HG03342 (cell line): ENCODE measurements around the gene CCL28.

Experiments
- ATAC-seq: cut with Tn5 transposase; IDR thresholded peaks from one replicate; pipeline ENCODE4 v1.9.1; 2021; ENCODE audit warnings: mild to moderate bottlenecking, moderate library complexity; ENCODE audit not compliant: unreplicated experiment

CCL28 gene

DNA sequence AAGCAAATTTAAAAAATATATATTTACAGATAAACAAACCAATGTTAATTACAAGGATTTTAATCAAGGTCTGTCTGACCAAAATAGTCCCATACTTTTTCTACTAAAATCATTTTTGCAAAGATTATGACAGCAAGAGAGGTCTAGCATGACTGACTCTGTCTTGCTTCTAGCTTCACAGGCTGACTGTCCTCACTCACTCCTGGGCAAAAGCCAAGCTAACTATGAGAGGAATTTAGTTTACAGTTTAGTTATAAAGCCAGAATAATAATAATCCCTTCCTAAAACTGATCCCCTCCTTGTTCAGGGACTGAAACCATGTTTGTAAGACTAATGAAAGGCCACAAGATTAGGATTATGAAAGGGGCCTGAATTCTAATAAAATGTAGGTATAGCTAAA, 53.5 kb downstream of the CCL28 start:
- ATAC-seq: no peak

DNA sequence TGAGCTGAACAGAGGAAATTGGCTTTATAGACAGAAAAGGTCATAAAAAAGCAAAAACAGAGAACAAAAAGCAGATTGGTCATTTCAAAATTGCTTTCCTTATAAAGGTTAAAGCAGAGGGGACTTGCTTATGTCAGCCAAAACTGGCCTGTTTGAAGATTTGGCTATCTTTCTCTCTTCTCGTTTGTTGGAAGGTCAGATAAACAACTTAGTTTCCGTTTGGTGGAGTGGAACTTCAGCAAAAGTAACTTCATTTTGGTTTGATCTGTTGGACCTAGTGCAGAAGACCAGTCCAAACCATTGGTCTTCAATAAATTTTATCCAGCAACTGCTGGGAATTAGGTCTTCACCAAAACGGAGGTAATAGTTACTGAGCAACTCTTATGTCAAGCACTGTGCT, 53.9 kb downstream of the CCL28 start:
- ATAC-seq: no peak

DNA sequence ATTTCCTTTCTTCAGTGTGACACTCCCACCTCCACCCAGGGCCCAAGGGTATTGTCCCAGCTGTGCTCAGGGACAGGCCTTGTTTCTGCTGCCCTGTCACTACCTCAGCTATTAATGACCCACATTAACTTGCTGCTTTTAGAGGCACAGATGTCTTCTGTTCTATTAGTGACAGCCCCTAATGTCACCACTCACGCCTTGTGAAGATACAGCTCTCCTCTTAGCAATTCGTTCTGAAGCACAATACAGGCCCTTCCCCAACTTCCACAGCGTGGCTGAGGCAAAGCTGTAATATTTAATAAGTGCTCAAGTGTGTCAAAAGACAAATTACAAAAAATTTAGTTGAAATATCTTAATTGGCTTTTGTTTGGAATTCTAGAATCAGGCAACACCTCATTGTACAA, 54.3 kb downstream of the CCL28 start:
- no peak for ATAC-seq

DNA sequence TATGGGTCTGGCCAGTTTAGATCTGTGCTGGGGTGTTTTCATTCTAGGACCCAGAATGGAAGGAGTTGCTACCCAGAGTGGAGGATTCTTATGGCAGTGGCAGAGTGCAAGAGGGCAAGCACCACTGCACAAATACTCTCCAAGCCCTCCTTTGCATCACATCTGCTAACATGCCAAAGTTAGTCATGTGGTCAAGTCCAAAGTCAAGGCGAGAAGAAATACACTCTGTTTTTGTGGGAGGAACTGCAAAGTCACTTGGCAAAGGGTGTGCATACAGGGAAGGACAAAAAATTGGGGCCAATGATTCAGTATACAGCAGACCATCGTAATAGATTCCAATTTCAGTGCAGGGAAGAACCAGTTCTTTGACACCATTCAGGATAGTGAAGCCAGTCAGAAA, 55.1 kb downstream of the CCL28 start:
- no peak for ATAC-seq

DNA sequence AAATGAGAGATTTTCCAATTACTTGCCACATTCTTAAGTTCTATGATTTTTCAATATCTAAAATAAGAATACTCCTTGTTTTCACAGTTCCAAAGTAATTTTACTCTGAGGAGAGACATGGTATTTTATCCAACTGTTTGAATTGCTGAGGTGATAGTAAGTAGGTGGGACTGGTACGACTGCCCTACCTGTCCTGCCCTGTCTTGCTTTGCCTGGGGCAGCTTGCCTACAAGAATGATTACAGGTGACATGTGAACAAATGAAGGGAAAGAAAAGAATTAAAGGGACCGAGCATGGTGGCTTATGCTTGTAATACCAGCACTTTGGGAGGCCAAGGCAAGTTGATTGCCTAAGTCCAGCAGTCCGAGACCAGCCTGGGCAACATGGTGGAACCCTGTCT, 57.4 kb downstream of the CCL28 start:
- ATAC-seq: no peak

DNA sequence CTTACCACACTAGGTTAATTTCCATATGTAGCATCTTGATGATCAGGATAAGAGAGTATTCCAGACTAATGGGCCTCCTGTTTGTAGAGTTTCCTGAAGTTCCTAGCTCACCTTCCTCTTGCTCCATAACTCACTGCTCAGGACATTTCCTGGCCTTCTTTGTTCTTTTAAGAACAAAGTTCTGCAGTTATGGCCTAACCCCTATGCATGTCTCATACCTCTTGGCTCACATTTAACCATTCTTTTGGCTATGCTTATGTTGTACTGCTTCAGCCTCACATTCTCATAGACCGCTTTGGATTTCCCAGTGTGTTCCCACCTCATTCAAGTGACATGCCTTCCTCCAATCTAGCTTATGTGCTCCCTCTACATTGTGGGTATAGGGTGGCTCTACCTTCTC, 58.5 kb downstream of the CCL28 start:
- ATAC-seq: no peak

DNA sequence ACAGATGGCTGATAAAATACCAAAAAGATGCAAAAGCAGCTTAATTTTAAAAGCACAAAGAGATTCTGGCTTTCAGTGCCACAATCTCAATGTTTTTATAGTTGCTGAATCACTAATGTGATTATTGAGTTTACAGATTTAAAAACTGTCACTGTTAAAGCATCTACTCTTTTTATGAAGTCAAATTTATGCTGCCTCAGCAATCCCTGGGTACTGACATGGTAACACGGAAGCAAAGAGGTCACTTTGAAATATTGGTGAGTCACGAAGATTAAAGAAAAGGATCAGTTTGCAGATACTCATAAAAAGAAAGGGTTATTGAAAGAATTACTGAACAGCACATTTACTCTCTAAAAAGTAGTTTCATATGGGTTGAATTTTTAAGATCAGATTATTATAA, 59.3 kb downstream of the CCL28 start:
- no peak for ATAC-seq

DNA sequence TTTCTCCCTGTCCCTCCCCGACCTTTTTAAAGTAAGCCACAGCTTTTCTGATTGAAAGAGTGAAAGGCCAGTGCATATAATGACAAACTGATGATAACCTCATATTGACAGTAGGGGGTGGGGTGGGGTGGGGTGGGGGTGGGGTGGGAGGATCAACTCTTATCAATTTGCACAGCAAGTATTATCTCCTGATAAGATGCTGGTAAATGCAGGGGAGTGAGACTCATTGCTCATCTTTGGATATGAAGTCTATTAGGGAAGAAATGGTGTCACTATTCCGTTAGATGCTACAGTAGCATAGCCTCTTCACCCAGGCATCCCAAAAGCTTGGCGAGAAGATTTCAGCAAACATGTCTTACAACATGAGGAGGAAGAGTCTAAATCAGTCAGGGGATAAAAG, 60.1 kb downstream of the CCL28 start:
- ATAC-seq: no peak

DNA sequence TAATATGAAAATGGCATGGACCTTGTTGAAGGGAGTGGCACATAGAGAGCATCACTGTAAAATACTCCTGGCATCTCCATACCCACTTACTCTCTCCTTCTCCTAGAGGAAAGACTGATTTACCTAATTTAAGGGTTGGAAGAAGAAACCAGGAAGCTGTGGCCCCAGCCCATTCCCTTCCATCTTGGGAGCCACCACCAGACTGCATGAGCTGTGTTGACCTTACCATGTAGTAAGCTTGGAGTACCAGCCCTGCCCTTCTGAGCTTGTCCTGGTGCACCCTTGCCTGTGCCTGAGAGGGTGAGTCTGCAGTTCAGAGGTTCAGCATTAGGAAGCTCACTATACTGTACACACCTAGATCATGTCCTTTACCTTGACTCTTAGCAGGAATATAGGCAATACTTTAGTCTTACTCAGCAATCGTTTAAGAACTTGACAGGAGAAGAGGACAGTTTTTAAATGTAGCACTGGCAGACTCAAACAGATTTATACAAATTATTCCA, 63.3 kb downstream of the CCL28 start:
- ATAC-seq: no peak

DNA sequence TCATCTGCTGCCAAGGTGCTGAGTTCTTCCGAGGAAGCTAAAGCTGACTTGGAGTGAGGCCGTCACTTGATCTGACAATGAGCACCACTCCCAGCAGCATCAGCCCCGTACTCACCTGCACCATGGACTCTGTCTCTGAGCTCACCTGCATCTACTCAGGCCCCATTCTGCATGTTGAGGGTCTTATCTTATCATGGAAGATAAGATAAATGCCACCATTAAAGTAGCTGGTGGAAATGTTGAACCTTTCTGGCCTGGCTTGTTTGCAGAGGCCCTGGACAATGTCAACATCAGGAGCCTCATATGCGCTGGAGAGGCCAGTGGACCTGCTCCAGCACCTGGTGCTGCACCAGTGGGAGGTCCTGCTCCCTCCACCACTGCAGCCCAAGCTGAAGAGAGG, 64.0 kb downstream of the CCL28 start:
- no peak for ATAC-seq

DNA sequence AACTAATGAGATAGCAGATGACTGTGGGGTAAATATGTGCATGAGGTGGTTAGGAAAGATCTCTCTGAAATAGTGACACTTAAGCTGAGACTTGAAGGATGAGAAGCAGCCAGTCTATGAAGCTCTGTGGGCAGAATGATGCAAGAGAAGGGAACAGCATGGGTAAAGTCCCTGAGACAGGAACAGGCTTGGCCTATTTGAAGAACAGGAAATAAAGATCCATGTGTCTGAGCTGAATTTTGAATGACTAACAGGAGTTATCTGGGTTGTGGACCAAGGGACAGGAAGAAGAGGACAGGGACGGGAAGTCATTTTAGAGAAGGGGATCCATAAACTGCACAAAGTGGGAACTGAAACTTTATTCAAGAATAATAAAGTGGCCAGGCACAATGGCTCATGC, 73.3 kb downstream of the CCL28 start:
- no peak for ATAC-seq

DNA sequence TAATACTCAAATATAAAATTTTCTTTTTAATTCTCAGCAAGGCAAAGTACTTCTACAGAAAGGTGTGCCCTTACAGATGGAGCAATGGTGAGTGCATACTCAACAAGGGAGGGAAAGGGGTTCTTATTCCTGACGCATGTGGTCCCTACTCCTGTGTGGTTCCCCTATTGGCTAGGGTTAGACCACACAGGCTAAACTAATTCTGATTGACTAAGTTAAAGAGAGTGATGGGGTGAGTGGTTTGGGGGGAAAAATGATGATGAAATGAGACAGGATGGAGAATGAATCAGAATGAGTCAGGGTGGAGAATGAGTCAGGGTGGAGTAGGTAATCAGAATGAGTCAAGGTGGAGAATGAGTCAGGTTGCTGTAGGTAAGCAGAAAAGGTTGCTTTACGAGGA, 76.0 kb downstream of the CCL28 start:
- ATAC-seq: no peak

DNA sequence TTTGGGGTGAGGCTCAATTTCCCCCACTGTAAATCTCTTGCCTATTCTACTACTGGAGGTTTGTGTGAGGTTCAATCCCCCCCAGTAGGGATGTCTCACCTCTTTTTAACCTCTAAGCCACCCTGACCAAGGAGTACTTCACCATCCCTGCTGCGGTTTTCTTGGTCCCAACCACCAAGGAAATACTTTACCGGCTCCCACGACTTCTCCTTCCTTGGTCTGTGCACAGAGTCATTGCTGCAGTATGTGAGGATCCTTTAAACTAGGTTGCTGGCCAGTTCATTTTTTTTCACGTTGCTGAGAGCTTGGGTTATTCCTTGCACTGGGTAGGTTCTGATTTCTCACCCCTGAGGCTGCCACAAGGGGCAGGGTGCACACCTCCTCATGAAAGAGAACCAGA, 76.5 kb downstream of the CCL28 start:
- no peak for ATAC-seq

DNA sequence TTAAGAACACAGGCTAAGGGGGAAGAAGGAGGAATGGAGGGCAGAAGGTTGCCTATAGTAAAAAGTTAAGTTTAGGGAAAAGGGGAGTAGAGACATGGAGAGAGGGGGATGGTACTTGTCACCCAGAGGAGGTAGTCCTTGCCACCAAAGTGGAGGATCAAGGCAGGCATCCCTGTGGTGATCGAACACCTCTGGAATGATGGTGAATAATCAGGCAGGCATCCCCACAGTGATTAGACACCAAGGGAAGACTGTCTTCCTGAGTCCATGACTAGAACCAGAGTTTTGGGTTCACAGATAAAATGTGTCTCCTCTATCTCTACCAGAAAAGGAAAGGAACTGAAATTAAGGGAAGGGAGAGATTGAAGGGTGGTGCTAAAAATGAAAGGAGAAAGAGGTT, 79.8 kb downstream of the CCL28 start:
- ATAC-seq: no peak
